ENCODE data around the gene RNF223. TPM values are rescaled to one million over a fixed set of nuclear protein-coding genes. Genes with fewer than 3 reads are reported as not detected.

The RNF223 gene
- total and polyA plus RNA-seq, 2 of the 8 experiments (the other 6 are each of a cell fraction or from before 2014, with no cell fraction given): not detected

- TF ChIP-seq RAD21 (IDR thresholded peaks at IDR 0.05 in 1 of 2, conservative IDR thresholded peaks at IDR 0.05 in 1 of 2; ENCODE audit: low read depth in 2 of 2, low read length in 2 of 2) (peak; percentile 75 to 79), RXRA (IDR thresholded peaks at IDR 0.05; ENCODE audit: insufficient read depth, low read depth, low read length) (no peak), POLR2AphosphoS5 (IDR thresholded peaks at IDR 0.05; ENCODE audit: low read depth, low read length) (peak; percentile 56; the same call in 1 of the 2 replicates), CREB1 (IDR thresholded peaks at IDR 0.05) (peak; percentile 92), POU5F1 (IDR thresholded peaks at IDR 0.05; ENCODE audit: low read depth, low read length) (no peak), TEAD4 (IDR thresholded peaks at IDR 0.05; ENCODE audit: low read depth, low read length) (no peak), SIRT6 (IDR thresholded peaks at IDR 0.05; ENCODE audit: low read length) (no peak), CHD1 (IDR thresholded peaks at IDR 0.05; ENCODE audit: low read depth, low read length) (no peak), JUN (IDR thresholded peaks at IDR 0.05; ENCODE audit: low read depth, low read length) (no peak), SIX5 (IDR thresholded peaks at IDR 0.05; ENCODE audit: low read depth, low read length) (no peak), USF2 (IDR thresholded peaks at IDR 0.05; ENCODE audit: low read length) (no peak), CEBPB (IDR thresholded peaks at IDR 0.05; ENCODE audit: low read depth, low read length) (no peak), GABPA (IDR thresholded peaks at IDR 0.05; ENCODE audit: borderline replicate concordance, insufficient read depth, low read length) (no peak), BACH1 (IDR thresholded peaks at IDR 0.05; ENCODE audit: low read length) (peak; percentile 55; the same call in 1 of the 2 replicates), CBX8 (IDR thresholded peaks at IDR 0.05; ENCODE audit: borderline replicate concordance, low read depth, low read length) (no peak), CBX5 (IDR thresholded peaks at IDR 0.05; ENCODE audit: low read depth, low read length) (no peak), TAF7 (optimal IDR thresholded peaks at IDR 0.05; ENCODE audit: borderline replicate concordance, low read depth, low read length) (no peak), HDAC2 (IDR thresholded peaks at IDR 0.05; ENCODE audit: borderline replicate concordance in 1 of 2, low read depth in 2 of 2, low read length in 2 of 2) (no peak), PHF8 (conservative IDR thresholded peaks at IDR 0.05; ENCODE audit: low read depth, low read length) (0 out of 2 replicates have a peak, but pooled peaks have one; percentile 34), KDM4A (IDR thresholded peaks at IDR 0.05; ENCODE audit: low read depth, low read length, severe bottlenecking) (peak; percentile 38), TCF12 (IDR thresholded peaks at IDR 0.05; ENCODE audit: low read depth, low read length) (peak; percentile 45; the same call in 1 of the 2 replicates), CTCF (IDR thresholded peaks at IDR 0.05; ENCODE audit: control extremely low read depth in 1 of 3, insufficient read depth in 1 of 3, low read depth in 1 of 3, low read length in 3 of 3) (peak in 2 of 3 experiments; percentile 75 to 76; a peak in 3 of 4 replicates)
These were observed 41.0 kb downstream of the RNF223 start (continued) for GRCh38 chr1:1033009-1033587.

All from H1 (cell line).